Trophoblast cell (in vitro differentiated cells and primary cell): ENCODE results near the gene RHO.
A peak's percentile ranks its signal among the peaks of the same experiment; 100 is the strongest.

Experiments used
- DNase-seq, 2 donors: peaks; one replicate each; pipeline ENCODE4 v3.0.0-alpha.2; 2016
- H2AFZ ChIP-seq: 2 replicates; pipeline ENCODE4 v1.6.1; 2013; ENCODE audit warnings: low read length, moderate library complexity, mild to moderate bottlenecking; ENCODE audit not compliant: insufficient read depth, poor library complexity
- H2AK5ac ChIP-seq: 2 replicates; pipeline ENCODE4 v1.6.1; 2013; ENCODE audit warnings: mild to moderate bottlenecking, low read length
- H2BK120ac ChIP-seq: 2 replicates; pipeline ENCODE4 v1.6.1; 2013; ENCODE audit warnings: low read length, mild to moderate bottlenecking, moderate library complexity; ENCODE audit not compliant: insufficient read depth, poor library complexity
- H2BK12ac ChIP-seq: 2 replicates; pipeline ENCODE4 v1.6.1; 2013; ENCODE audit warnings: mild to moderate bottlenecking, low read length, moderate library complexity
- H2BK5ac ChIP-seq: 2 replicates; pipeline ENCODE4 v1.6.1; 2013; ENCODE audit warnings: low read length, low read depth, moderate library complexity, mild to moderate bottlenecking; ENCODE audit not compliant: poor library complexity
- H3K14ac ChIP-seq: 2 replicates; pipeline ENCODE4 v1.6.1; 2013; ENCODE audit warnings: mild to moderate bottlenecking, low read length
- H3K18ac ChIP-seq: 2 replicates; pipeline ENCODE4 v1.6.1; 2013; ENCODE audit warnings: mild to moderate bottlenecking, low read length
- H3K23ac ChIP-seq: 2 replicates; pipeline ENCODE4 v1.6.1; 2013; ENCODE audit warnings: low read length
- H3K27ac ChIP-seq: 2 replicates; pipeline ENCODE4 v1.5.1; 2013; ENCODE audit warnings: low read depth, mild to moderate bottlenecking, inconsistent platforms, low read length, moderate library complexity
- H3K27me3 ChIP-seq: 2 replicates; pipeline ENCODE4 v1.6.1; 2013; ENCODE audit warnings: inconsistent platforms, mild to moderate bottlenecking, low read length, moderate library complexity; ENCODE audit not compliant: insufficient read depth
- H3K36me3 ChIP-seq, 2 experiments: 1 replicate in 1 of 2; 2 replicates in 1 of 2; pipeline ENCODE4 v1.6.1; 2013; ENCODE audit warnings: low read length in 2 of 2, mild to moderate bottlenecking in 2 of 2, moderate library complexity in 1 of 2; ENCODE audit not compliant: insufficient read depth in 2 of 2, control insufficient read depth in 1 of 2
- H3K4ac ChIP-seq: 2 replicates; pipeline ENCODE4 v1.6.1; 2013; ENCODE audit warnings: low read depth, mild to moderate bottlenecking, low read length, moderate library complexity
- H3K4me1 ChIP-seq, 2 experiments: 1 replicate in 1 of 2; 2 replicates in 1 of 2; pipeline ENCODE4 v1.6.1; 2013; ENCODE audit warnings: low read length in 2 of 2, mild to moderate bottlenecking in 2 of 2, moderate library complexity in 1 of 2; ENCODE audit not compliant: insufficient read depth in 2 of 2, control insufficient read depth in 1 of 2
- H3K4me2 ChIP-seq: 2 replicates; pipeline ENCODE4 v1.6.1; 2013; ENCODE audit warnings: inconsistent platforms, mild to moderate bottlenecking, low read length, moderate library complexity
- H3K4me3 ChIP-seq: 2 replicates; pipeline ENCODE4 v1.5.1; 2013; ENCODE audit warnings: mild to moderate bottlenecking, low read depth, low read length, inconsistent platforms
- H3K79me1 ChIP-seq: one replicate; pipeline ENCODE4 v1.6.1; 2013; ENCODE audit warnings: low read length
- H3K79me2 ChIP-seq: 2 replicates; pipeline ENCODE4 v1.6.1; 2013; ENCODE audit warnings: low read length, mild to moderate bottlenecking; ENCODE audit not compliant: control insufficient read depth, insufficient read depth, poor library complexity
- H3K9ac ChIP-seq: 2 replicates; pipeline ENCODE4 v1.6.1; 2013; ENCODE audit warnings: mild to moderate bottlenecking, low read length
- H3K9me3 ChIP-seq: 2 replicates; pipeline ENCODE4 v1.6.1; 2013; ENCODE audit warnings: low read depth, mild to moderate bottlenecking, control low read depth, inconsistent platforms, low read length; ENCODE audit not compliant: insufficient read depth
- H4K12ac ChIP-seq: 2 replicates; pipeline ENCODE4 v1.6.1; 2013; ENCODE audit warnings: low read depth, mild to moderate bottlenecking, low read length, moderate library complexity
- H4K8ac ChIP-seq: 2 replicates; pipeline ENCODE4 v1.6.1; 2013; ENCODE audit warnings: low read depth, mild to moderate bottlenecking, low read length, moderate library complexity
- H4K91ac ChIP-seq: one replicate; pipeline ENCODE4 v1.6.1; 2013; ENCODE audit warnings: low read depth, mild to moderate bottlenecking, low read length, moderate library complexity
- WGBS: extraction: QIAGEN DNeasy Blood & Tissue Kit; methylation state at CpG from one replicate; pipeline ENCODE4 v1.1.7; 2013; ENCODE audit warnings: missing lambda C conversion rate; ENCODE audit not compliant: insufficient read length, insufficient coverage; ENCODE audit errors: extremely low coverage; 5-methylcytosine and 5-hydroxymethylcytosine counted together

Gene RHO

DNA sequence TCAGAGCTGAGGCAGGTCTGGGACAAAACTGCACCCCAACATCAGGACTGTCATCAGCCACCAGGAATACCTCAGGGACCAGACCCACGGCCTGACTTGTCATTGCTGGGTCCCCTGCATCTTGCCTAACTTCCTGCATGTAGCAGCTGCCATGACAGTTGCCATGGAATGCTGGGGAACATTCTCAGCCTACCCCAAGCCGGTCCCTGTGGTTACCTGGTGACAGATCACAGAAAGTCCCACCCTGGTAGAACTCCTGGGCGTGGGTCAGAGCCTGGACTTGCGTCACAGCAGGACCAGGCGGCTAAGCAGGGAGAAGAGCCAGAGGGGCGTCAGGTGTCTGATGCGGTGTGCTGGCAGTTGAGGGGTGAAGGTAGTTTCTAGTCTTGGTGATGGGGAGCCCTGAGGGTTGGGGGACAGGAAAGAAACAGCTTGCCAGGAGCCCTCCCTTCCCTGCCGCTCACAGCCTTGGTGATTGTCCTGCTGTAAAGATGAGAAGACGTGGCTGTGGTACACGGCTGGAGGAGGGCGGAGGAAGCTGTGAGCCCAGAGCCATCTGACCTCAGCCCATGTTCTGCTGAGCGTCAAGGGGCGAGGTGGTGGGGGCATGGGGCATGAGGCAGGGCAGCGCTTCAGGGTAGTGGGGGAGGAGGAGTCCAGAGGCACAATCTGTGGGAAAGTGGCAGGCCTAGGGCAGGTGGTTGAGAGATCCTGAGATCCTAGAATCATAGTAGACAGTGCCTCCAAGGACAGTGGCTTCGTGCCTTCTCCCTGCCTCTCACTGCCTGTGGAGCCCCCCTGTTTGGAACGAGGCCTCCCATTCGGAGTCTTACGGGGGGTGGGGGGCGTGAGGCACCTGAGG, 19.9 kb downstream of the RHO start:
- peak overlapping the region; percentile 86 for H2AK5ac ChIP-seq
- H4K12ac ChIP-seq = no peak overlapping the region
- no peak overlapping the region for H3K18ac ChIP-seq
- no peak for DNase-seq
- no peak overlapping the region for H3K9ac ChIP-seq
- H3K4me2 ChIP-seq = no peak overlapping the region
- H4K8ac ChIP-seq = no peak overlapping the region
- peak overlapping the region; percentile 78 for H4K91ac ChIP-seq
- H3K4me3 ChIP-seq = no peak overlapping the region
- peak overlapping the region; percentile 50 for H2BK120ac ChIP-seq
- H3K36me3 ChIP-seq = no peaks in the 10 kb centered on the region
- peak overlapping the region; percentile 87 for H2BK12ac ChIP-seq
- peaks cover 13% of the 10 kb centered on the region for H3K79me1 ChIP-seq
- no peak overlapping the region for H2AFZ ChIP-seq
- no peaks in the 10 kb centered on the region for H3K27me3 ChIP-seq
- WGBS = no CpG with 5 or more reads among the region's 19 CpGs
- H3K9me3 ChIP-seq = no peaks in the 10 kb centered on the region
- peak overlapping the region; percentile 3 for H3K14ac ChIP-seq
- no peak overlapping the region for H3K23ac ChIP-seq
- H3K79me2 ChIP-seq = peaks cover 2% of the 10 kb centered on the region
- H3K4me1 ChIP-seq = peaks cover 14 to 16% of the 10 kb centered on the region in 2 experiments
- H3K27ac ChIP-seq = no peak overlapping the region
- no peak overlapping the region for H2BK5ac ChIP-seq
- H3K4ac ChIP-seq = no peak overlapping the region

DNA sequence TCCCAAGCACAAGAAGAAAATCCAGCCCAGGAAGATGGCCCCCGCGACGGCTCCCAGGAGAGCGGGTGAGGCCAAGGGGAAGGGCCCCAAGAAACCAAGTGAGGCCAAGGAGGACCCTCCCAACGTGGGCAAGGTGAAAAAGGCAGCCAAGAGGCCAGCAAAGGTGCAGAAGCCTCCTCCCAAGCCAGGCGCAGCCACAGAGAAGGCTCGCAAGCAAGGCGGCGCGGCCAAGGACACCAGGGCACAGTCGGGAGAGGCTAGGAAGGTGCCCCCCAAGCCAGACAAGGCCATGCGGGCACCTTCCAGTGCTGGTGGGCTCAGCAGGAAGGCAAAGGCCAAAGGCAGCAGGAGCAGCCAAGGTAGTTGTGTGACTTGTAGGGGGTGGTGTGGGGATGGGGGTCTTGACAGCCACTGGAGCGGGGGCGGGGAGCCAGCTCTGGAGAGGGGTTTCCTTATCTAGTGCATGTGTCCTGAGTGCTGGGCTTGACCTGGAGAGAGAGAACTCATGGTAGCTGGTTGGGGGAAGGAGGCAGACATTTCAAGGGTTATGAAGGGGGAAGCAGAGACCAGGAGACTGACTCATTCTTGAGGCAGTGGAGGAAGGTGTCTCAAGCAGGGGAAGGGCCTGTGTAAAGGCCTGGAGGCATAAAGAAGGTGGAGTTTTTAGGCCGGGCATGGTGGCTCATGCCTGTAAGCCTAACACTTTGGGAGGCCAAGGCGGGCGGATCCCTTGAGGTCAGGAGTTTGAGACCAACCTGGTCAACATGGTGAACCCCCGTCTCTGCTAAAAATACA, 20.8 kb downstream of the RHO start:
- peaks cover 13% of the 10 kb centered on the region for H3K79me1 ChIP-seq
- DNase-seq = peak; percentile 64 to 81

DNA sequence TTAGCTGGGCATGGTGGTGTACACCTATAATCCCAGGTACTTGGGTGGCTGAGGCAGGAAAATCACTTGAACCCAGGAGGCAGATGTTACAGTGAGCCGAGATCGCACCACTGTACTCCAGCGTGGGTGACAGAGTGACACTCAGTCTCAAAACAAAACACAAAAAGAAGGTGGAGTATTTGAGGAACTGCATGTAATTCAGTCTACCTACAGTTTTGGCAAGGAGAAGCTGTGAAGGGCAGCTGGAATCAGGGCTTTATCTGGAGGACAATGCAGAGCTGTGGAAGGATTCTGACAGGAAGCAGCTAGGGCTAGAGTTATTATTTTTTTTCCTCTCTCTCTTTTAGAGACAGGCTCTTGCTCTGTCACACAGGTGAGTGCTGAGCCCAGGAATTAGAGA, 21.4 kb downstream of the RHO start:
- Histone ChIP-seq H2BK12ac (peak overlapping the region; percentile 56), H3K36me3 (peaks cover 2 to 4% of the 10 kb centered on the region in 2 experiments), H4K8ac (peak overlapping the region; percentile 22), H3K23ac (no peak overlapping the region), H2BK5ac (peak overlapping the region; percentile 22), H3K4ac (no peak overlapping the region), H3K4me2 (no peak overlapping the region), H3K4me3 (no peak overlapping the region), H2AFZ (no peak overlapping the region), H3K79me1 (peaks cover 13% of the 10 kb centered on the region), H2AK5ac (peak overlapping the region; percentile 65), H3K4me1 (peaks cover 14 to 16% of the 10 kb centered on the region in 2 experiments), H3K9ac (no peak overlapping the region), H4K12ac (no peak overlapping the region), H4K91ac (peak overlapping the region; percentile 58), H3K27ac (peak overlapping the region; percentile 8), H3K79me2 (peaks cover 2% of the 10 kb centered on the region), H3K27me3 (no peaks in the 10 kb centered on the region), H3K14ac (peak overlapping the region; percentile 61), H2BK120ac (peak overlapping the region; percentile 21), H3K18ac (no peak overlapping the region), H3K9me3 (no peaks in the 10 kb centered on the region)
- no peak for DNase-seq
- WGBS = no CpG with 5 or more reads among the region's 3 CpGs

More for the DNA sequence above, 20.8 kb downstream of the RHO start:
- Histone ChIP-seq H3K4ac (peak overlapping the region; percentile 13), H3K23ac (no peak overlapping the region), H4K12ac (peak overlapping the region; percentile 17), H4K91ac (peak overlapping the region; percentile 78), H3K4me1 (peaks cover 14 to 16% of the 10 kb centered on the region in 2 experiments), H3K9me3 (no peaks in the 10 kb centered on the region), H3K36me3 (no peaks in the 10 kb centered on the region), H2BK5ac (peak overlapping the region; percentile 32), H3K9ac (no peak overlapping the region), H3K4me2 (no peak overlapping the region), H3K27ac (peak overlapping the region; percentile 8), H3K18ac (peak overlapping the region; percentile 73), H2BK120ac (peak overlapping the region; percentile 50), H3K79me2 (peaks cover 2% of the 10 kb centered on the region), H4K8ac (peak overlapping the region; percentile 22), H3K14ac (peak overlapping the region; percentile 84), H2AFZ (no peak overlapping the region), H3K4me3 (no peak overlapping the region), H3K27me3 (no peaks in the 10 kb centered on the region), H2BK12ac (peak overlapping the region; percentile 87), H2AK5ac (peak overlapping the region; percentile 86)
- WGBS = no CpG with 5 or more reads among the region's 18 CpGs

DNA sequence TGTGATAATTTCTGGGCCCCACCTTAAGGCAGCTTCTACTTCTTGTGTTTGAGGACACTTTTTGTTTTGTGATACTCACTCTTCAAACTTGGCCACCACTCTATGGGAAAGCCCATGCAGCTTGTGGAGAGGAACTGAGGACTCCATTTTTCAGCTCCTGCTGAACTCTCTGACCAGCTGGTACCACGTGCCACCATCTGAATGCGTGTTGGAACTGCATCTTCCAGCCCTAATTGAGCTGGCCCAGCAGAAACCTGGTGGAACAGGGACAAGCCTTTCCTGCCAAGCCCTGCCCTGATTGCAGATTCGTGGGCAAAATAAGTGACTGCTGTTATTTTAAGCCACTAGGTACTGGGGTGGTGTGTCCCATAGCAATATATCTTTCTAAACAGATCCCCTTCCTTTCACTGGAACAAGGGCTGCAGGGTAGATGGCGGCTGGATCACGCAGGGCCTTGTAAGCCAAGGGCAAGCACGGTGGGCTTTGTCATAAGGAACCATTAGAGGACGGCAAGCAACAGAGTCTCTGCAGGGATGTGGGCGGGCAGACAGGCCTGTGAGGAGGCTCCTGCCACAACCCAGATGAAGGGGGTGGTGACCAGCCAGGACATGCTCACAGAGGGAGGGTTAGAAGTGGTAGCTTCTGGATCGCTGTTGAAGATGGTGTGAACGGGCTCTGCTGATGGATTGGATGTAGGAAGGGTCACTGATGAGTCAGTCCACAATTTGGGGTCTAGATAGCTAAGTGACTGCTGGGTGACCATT, 24.0 kb downstream of the RHO start:
- no peak overlapping the region for H2BK120ac ChIP-seq
- peaks cover 2% of the 10 kb centered on the region for H3K79me2 ChIP-seq
- no peak overlapping the region for H3K9ac ChIP-seq
- no peak for DNase-seq
- no peaks in the 10 kb centered on the region for H3K9me3 ChIP-seq
- H2BK5ac ChIP-seq = no peak overlapping the region
- no peak overlapping the region for H3K4me3 ChIP-seq
- H2AFZ ChIP-seq = no peak overlapping the region
- H3K18ac ChIP-seq = no peak overlapping the region
- peaks cover 14 to 16% of the 10 kb centered on the region in 2 experiments for H3K4me1 ChIP-seq
- no peak overlapping the region for H4K8ac ChIP-seq
- H3K36me3 ChIP-seq = peaks cover 26 to 27% of the 10 kb centered on the region in 2 experiments
- no peak overlapping the region for H4K91ac ChIP-seq
- no peak overlapping the region for H3K23ac ChIP-seq
- no peak overlapping the region for H2AK5ac ChIP-seq
- H3K79me1 ChIP-seq = peaks cover 13% of the 10 kb centered on the region
- no peak overlapping the region for H3K27ac ChIP-seq
- no peak overlapping the region for H3K4ac ChIP-seq
- WGBS = no CpG with 5 or more reads among the region's 10 CpGs
- H3K27me3 ChIP-seq = no peaks in the 10 kb centered on the region
- H3K14ac ChIP-seq = no peak overlapping the region
- no peak overlapping the region for H4K12ac ChIP-seq
- no peak overlapping the region for H3K4me2 ChIP-seq
- no peak overlapping the region for H2BK12ac ChIP-seq
